ENCODE data around the gene KIAA1671.

Gene KIAA1671

DNA sequence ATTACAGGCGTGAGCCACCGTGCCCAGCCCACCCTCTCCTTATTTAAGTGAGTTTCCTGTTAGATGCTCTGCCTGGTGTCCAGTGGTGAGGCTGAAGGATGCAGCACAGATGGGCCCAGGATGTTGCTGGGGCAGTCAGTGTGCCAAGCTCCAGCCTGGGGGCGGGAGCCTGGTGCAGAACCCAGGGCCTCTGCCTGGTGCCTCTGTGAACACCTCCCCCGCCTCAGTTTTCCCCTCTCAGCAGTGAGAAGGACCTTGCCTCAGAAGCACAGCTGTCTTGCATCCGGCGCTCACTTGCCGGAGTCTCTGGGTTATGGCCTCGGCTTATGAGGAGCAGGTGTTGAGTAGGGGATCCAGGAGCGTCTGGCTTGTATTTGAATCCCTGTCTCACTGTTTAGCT, 116.2 kb downstream of the KIAA1671 start:
- no peak for DNase-seq (ENCODE audit: low spot score)

DNA sequence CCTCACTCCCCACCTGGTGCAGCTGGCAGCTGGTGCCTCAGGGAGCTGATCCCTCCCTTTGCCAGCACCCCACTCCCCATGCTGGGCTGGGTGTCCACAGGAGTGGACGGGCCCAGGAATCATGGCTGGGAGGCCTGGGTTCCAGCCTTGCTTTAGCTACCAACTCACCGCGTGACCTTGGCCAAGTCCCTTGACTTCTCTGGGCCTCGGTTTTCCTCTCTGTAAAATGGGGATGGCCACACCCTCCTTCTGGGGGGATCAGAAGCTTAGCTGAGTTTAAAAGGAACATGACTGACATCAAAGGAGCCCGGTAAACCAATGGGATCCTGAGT, 116.9 kb downstream of the KIAA1671 start:
- DNase-seq (ENCODE audit: low spot score), result no peak

DNA sequence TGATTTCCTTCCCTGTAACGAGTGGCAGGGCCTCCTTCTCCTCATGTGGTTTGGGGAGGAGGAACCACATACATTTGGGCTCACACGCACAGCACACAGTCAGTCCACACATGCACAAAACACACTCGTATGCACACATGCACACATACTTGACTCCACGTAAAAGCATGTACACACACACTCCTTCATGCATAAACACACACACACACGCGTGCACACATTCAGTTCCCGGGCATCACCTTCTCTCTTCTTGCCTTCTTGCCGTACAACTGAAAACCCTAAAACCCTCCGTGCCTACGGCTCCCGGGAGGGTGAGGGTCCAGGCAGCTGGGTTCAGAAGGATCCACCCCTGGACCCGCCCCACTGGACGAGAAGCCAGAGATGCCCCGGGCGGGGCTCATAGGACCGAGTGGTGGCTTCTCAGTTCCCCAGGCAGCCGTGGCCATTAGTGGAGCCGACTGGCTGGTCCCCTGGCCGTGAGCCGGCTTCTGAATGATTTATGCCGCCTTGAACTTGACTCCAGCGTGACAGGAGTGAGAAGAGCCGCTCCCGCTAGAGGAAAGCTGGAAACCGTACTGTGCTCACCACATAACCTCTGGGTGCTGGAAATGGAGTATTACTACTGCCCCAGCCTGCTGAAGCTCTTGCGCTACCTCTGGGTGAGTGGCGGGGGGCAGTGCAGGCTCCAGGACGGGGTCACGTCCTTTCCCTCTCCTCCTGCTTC, 117.4 kb downstream of the KIAA1671 start:
- no peak for DNase-seq (ENCODE audit: low spot score)

DNA sequence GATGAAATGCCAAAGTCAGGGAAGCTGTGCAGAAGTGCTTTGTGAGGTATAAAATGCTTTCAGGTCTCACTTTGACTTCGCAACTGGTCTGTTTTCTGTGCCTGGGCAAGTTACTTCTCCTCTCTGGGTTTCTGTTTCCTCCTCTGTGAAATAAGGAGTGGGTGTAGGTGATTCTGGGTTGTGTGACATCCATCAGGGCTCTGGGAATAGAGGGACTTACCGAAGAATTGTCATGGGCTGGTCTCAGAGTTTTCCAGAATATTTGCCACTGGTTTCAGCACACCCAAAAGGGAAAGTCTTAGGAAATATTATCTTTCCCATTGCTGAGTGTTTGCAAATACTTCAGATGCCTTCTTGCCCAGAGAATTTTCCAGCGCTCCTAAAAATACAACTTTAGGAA, 118.4 kb downstream of the KIAA1671 start:
- no peak for DNase-seq (ENCODE audit: low spot score)

DNA sequence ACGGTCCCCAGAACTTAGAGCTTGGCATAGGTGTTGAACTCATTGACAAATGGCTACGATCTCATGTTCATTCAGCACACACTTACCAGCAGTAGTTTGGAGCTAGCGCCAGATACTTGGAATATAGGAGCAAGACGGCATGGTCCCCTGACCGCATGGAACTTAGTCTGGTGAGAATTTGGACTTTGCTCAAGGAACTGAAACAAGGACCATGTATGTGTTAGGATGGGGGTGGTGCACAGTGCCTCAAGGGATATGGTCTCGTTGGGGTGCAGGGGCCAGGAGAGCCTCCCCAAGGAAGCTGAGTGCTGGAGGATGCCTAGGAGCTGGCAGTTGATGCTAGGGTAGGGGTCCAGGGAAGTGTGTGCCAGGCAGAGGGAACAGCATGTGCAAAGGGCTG, 119.2 kb downstream of the KIAA1671 start:
- DNase-seq (ENCODE audit: low spot score), result no peak

DNA sequence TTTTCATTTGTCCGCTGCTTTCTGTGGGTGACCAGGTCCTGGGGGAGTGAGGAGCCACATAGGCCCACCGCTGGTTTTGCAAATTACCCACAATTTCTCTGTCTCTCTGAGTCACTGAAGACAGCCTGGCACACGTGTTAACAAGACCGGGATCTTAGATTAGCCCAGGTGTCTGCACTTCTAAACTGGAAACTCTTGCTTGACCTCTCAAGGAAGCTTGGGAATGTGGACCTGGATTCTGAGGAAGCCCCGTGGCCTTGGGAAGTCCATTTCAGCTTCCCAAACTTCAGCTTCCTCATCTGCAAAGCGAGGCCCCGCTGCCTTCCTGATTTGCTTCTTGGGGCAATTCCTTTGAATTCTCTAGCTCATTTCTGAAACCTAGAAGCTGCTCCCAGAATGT, 119.9 kb downstream of the KIAA1671 start:
- no peak for DNase-seq (ENCODE audit: low spot score)

DNA sequence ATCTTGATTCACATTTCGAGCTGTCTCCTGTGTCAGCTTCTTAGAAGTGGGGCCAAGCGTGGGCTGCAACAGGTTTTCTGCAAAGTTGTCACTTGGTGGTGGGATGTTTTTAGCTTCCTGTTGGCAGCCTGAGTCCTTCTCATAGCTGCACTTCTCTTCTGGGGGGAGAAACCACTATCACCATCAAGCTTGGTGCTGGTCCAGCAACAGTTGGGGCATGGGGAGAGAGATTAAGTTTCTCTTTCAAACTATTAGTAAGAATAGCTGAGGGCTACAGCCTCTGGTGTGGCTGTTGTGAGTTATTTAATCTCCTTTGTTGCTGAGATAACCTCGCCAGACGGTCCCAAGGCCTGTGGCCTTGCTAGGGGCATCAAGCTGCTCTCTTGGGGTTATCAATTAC, 123.8 kb downstream of the KIAA1671 start:
- no peak for DNase-seq (ENCODE audit: low spot score)

DNA sequence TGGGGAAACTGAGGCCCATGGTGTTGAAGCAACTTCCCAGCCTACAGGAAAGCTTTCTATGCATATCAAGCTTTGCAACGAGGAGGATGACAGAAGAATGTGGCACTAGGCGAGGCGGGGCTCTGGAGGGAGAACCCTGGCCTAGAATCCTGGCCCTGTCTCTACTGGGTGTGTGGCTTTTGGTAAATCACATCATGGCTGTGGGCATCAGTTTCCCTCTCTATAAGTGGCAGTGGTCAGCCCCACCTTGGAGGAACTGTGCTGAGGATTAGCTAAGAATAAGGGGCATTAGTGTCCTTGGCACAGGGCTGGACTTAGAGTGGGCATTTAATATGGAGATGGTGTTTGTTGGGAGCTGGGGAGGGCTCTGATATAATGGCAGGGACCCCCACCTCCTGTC, 124.5 kb downstream of the KIAA1671 start:
- no peak for DNase-seq (ENCODE audit: low spot score)

DNA sequence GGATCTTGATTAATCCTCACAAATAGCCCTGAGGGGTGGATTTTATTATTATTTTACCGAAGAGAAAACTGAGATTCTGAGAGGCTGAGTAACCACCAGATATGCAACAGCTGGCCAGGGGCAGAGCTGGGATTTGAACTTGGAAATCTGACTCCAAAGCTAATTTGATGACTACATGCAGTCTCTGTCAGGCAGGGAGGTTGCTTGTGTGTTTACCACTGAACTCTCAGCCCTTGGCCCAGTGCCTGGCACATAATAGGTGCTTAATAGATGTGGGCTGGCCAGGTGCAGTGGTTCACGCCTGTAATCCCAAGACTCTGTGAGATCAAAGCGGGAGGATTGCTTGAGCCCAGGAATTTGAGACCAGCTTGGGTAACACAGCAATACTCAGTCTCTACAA, 125.4 kb downstream of the KIAA1671 start:
- DNase-seq (ENCODE audit: low spot score), result no peak

DNA sequence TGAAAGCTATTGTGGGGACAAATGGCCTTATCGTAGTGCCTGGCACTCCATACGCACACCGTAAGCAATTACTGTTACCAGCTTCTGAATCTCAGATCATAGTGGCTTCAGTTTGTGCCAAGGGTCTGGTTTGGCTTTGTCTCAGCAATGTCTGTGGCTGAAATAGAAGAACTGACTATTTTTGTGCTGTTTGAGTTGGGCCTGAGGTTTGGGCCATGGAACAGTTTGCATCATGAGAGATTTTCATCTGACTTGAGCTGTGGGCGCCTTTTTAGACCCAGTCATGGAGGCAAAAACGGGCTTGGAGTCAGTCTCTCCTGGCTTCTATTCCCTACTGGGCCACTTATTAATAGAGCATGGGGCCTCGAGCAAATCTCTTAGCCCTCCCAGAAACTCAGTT, 126.1 kb downstream of the KIAA1671 start:
- no peak for DNase-seq (ENCODE audit: low spot score)

DNA sequence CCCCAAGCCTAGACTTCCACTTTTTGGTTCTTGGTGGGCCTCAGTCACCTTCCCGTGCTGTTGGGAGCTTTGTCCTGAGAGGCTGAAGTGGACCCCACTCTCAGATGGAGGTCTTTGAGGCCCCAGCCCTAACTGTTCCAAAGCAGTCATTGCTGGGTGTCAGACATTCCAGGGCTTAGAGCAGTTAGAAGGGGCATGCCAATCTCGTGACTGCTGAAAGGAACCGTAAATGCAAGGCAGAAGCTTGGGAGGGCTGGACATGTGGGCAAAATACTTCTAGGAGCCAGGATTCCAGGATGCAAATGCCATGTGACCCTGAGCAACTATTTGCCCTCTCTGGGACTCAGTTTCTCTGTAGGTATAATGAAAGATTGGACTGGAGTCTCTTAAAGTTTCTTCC, 128.3 kb downstream of the KIAA1671 start:
- no peak for DNase-seq (ENCODE audit: low spot score)

DNA sequence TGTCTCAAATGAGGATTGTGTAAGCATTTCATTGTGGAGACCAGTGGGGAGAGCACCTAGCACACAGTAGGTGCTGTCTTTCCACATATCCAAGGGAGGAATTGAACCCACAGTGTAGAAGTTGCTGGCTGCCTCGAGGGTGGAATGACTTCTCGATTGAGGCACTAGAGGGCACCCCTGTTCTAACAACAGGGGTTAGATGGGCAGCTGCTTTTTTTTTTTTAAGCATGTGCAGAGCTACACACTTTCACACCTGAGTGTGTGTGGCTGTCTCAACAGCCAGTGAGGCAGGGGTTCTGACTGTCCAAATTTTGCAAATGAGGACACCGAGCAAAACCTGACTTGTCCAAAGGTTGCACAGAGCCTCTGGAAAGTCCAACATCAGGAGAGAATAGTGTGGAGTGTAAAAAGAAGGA, 128.9 kb downstream of the KIAA1671 start:
- no peak for DNase-seq (ENCODE audit: low spot score)

DNA sequence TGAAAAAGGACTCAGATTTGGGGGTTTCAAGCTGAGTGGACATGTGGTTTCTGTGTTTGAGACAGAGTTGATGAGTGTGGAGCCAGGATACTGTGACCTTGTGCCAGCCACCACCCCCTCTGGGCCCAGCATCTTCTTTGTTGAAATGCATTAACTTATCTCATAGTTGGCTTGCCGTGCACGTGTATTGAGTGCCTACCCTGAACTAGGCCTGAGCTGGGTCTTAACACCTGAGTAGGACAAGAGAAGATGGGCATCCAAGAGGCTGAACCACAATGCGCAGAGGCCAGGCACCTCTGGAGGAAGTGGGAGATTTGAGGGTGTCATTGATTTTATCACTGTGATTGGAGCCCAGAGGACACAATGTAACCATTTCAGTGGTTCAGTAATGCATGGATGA, 129.6 kb downstream of the KIAA1671 start:
- DNase-seq (ENCODE audit: low spot score), result no peak

DNA sequence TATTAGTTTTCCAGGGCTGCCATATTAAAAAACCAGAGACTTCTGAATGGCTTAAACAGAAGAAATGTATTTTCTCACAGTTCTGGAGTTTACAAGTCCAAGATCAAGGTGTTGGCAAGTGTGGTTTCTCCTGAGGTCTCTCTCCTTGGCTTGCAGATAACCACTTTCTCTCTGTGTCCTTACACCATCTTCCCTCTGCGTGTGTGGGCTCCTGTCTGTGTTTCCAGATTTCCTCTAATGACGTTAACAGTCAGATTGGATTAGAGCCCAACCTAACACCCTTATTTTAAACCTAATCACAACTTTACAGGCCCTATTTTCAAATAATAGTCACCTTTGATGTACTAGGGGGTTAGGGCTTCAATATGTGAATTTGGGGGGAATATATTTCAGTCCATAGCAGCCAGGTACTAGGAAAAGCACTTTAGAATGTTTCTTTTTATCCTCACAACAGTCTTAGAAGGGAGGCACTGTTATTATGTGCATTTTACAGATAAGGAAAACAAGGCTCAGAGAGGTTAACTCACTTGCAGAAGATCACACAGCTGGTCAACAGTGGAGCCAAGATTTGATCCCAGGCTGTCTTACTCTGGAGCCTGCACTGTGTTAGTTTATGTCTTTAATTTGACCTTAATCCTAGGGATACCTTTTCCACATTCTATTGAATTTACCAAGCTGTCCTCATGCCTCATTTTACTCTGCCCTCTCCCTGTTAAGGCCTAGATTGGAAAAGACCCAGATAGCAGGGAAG, 130.7 kb downstream of the KIAA1671 start:
- DNase-seq (ENCODE audit: low spot score), result no peak

DNA sequence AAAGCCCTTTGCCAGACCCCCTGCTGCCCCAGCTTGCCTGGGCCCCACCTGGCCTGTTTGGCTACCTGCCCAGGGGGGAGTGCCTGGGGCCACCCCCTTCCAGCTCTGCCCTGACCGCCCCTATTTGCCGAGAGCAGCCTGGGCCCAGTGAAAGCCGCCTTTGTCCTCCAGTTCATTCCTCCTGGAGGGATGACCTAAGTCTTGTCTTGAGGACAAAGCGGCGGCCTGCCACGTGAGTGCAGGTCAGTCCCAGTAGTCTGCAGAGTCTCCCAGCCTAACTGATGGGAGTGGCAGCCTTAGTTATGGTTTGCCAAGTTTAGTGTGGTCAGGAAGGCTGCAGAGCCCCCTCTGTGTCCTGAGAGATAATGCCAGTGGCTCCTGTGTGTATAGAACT, 131.3 kb downstream of the KIAA1671 start:
- DNase-seq (ENCODE audit: low spot score), result no peak

DNA sequence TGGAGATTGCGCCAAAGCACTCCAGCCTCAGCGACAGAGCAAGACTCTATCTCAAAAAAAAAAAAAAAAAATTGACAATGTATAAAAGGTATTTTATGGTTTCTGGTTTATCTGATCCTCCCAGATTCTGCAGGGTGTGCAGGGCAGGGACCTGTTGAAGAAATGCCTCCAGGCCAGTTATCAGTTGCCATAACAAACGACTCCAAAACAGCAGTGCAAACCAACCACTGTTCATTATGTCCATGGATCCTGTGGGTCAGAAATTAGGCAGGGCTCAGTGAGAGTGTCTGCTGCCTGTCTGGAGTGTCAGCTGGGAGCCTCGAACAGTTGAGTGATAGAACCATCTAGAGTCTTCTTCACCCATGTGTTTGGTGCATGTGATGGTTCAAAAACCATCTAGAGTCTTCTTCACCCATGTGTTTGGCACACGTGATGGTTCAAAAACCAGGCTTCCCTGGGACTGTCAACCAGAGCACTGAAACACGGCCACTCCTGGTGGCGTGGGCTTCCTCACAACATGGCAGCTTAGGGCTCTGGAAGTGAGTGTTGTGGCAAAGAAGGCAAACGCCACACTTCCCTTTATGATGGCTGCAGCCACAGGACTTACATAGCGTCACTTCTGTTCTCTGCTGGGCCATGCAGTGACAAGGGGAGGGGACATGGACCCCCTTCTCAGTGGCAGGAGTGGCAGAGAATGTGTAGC, 132.0 kb downstream of the KIAA1671 start:
- DNase-seq (ENCODE audit: low spot score), result no peak

DNA sequence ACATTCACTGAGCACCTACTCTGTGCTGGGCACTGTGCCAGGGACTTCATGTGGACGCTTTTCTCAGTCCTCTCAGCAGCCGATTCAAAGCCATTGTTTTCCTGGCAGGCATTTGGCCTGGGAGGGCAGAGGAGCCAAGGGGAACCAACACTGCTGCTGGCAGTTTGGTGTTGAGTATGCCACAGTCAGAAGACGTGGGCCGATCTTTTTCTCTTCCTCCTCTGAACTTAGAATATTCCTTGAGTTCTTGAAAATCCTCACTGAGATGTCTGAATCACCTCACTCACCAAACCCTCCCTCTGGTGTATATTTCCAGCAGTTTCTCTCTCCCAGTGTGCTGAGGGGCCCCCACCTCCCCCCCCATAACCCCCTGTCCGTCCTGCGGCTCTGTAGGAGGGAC, 132.6 kb downstream of the KIAA1671 start:
- no peak for DNase-seq (ENCODE audit: low spot score)

DNA sequence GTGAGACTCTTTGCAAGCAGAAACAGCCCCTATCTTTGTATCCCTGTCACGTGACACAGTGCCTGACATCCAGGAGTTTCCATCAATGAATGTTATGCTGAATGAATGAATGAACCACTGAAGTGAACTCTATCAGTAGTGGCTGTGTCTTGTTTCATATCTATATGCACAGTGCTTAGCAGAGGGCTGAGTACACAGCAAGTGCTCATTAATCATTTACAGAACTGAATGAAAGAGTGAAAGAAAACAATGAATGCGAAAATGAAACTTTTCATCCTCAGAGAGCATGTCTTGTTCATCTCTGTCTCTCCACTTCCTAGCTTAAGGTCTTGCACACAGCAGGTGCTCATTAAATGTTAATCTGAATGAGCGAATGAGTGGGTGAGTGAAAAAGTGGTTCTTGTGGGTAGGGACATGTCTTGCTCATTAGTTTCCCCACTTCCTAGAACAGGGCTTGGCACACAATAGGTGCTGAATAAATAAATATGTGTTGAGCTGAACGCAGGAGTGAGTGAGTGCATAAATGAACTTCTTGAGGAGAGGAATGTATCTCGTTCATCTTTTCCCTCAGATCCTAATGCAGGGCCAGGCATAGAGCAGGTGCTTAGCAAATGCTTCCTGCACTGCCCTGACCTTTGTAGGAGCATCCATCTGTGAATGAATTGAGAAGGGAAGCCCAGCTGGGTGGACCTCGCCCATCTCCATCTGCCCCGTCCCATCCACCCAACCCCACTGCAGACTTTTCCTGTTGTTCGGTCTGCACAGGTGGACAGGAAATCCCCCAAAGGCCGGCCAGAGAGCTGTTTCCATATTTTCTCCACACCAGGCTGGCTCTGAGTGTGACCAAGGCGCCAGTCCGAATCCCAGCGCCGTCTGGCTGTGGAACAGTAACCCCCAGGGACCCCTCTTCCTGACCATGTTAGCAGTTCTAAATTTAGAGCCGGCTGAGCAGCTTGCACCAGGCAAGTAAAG, 133.7 kb downstream of the KIAA1671 start:
- DNase-seq (ENCODE audit: low spot score), result no peak

DNA sequence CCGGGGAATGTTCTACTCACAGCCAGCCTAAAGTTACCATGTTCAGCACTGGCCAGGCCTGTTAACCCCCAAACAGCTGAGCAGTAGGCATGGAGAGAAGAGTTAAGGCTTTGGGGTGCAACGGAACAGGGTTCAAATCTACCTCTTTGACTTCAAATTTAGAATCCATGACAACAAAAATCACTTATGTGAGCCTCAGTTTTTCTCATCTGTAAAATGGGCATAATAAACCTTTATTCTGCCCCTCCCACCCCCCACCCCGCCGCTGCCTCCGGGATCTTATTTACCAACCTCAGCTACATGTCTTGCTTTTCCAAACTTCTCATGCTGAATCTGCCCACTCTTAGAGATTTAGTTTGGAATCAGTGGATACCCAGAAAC, 134.4 kb downstream of the KIAA1671 start:
- no peak for DNase-seq (ENCODE audit: low spot score)

DNA sequence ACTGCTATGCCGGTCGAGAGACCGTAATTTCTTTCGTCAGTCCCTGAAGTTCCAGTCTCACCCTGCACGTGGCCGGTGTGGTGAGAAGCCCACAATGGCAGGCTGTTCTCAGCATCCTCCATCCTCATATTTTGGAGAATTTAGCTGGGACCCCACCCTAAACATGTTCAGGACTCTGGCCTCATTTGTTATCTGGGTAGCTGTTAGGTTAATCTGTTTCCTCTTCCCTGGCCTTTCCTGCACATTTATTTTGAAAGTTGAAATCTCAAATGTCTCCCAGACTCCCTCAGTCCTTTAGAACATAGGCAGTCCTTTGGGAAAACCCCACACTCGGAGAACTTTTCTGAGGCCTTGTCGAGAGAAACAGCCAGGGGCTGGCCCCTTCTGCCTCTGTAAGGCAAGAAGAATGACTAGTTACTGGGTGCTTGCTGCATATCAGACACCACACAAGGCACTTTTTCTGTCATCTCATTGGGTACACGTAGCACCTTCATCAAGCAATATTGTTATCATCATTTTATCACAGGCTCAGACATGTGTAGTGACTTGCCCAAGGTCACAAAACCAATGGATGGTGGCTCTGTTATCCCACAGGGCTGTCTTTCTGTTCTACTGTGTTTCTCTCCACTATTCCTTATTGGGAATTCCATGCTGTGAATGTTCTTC, 137.8 kb downstream of the KIAA1671 start:
- no peak for DNase-seq (ENCODE audit: low spot score)

DNA sequence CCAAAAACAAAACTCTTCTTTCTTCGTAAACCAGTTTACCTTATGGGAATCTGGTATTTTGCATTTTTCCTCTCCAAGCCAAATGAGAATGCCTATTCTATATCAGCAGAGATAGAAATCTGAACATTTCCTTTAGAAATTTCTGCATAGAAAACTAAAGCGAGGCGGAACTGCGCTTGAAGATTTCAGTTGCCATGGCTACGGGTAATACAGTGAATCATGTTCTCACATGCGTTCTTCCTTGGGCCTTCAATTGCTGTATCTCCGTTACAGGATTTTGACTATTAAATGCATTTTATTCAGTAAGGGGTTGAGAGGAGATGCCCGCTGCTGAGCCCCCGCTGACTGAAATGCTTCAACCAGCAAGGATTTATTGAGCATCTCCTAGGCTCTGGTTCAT, 138.9 kb downstream of the KIAA1671 start:
- no peak for DNase-seq (ENCODE audit: low spot score)

DNA sequence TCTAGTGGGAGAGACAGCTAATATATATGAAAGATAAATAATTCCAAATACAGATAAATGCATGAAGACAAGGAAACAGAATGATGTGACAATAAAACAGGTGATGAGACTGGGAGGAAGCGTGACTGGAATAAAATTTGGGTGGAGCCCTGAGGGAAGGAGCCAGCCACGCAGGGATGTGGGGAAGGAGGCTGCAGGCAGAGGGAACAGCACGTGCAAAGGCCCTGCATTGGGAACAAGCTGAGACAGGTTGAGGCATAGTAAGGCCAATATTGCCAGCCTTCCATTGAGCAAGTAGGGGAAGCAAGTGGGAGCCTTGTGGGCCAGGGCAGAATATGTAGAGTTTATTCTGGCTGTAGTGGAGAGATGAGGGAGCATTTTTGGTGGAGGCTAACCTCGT, 139.6 kb downstream of the KIAA1671 start:
- no peak for DNase-seq (ENCODE audit: low spot score)
